Thymus (tissue), 11 donors: ENCODE data around the gene SLC5A2. TPM values are rescaled to one million over a fixed set of nuclear protein-coding genes. Genes with fewer than 3 reads are reported as not detected.
A peak's percentile ranks its signal among the peaks of the same experiment; 100 is the strongest.

ENCODE experiments used
- DNase-seq, 9 donors: peaks; one replicate each; pipeline ENCODE4 v3.0.0-alpha.2; 2013; ENCODE audit warnings: low spot score in 9 of 9, low read depth in 6 of 9, missing footprints in 1 of 9
- H3K27ac ChIP-seq, 2 donors: one replicate each; pipeline ENCODE4 v1.5.1; 2013; ENCODE audit warnings: control low read depth in 1 of 2, low read depth in 1 of 2, low read length in 1 of 2, mild to moderate bottlenecking in 1 of 2, moderate library complexity in 1 of 2
- H3K27me3 ChIP-seq, 2 donors: one replicate each; pipeline ENCODE4 v1.5.1; 2013; ENCODE audit warnings: low read length in 1 of 2; ENCODE audit not compliant: control insufficient read depth in 2 of 2, insufficient read depth in 1 of 2
- H3K36me3 ChIP-seq, 2 donors: one replicate each; pipeline ENCODE4 v1.5.1; 2013; ENCODE audit warnings: low read length in 1 of 2, mild to moderate bottlenecking in 1 of 2, moderate library complexity in 1 of 2; ENCODE audit not compliant: control insufficient read depth in 2 of 2, insufficient read depth in 2 of 2
- H3K4me1 ChIP-seq, 2 donors: one replicate each; pipeline ENCODE4 v1.5.1; 2013; ENCODE audit warnings: low read length in 2 of 2; ENCODE audit not compliant: control insufficient read depth in 2 of 2, insufficient read depth in 2 of 2
- H3K4me3 ChIP-seq, 2 donors: one replicate each; pipeline ENCODE4 v1.5.1; 2013; ENCODE audit warnings: low read length in 2 of 2, control low read depth in 1 of 2, mild to moderate bottlenecking in 1 of 2
- H3K9me3 ChIP-seq, 2 donors: one replicate each; pipeline ENCODE4 v1.5.1; 2013; ENCODE audit warnings: low read length in 1 of 2, mild to moderate bottlenecking in 1 of 2; ENCODE audit not compliant: control insufficient read depth in 2 of 2, insufficient read depth in 1 of 2
- WGBS: extraction: QIAGEN DNeasy Blood & Tissue Kit; methylation state at CpG from one replicate; pipeline ENCODE4 v1.1.7; 2013; 5-methylcytosine and 5-hydroxymethylcytosine counted together
- polyA plus RNA-seq: library from polyadenylated mRNA; stranded (reverse); fragments of 200-250 nt; gene quantifications from one replicate; pipeline ENCODE4 v1.2.3, GENCODE V29; 2013
- total RNA-seq: library from RNA; stranded (reverse); fragments of 120-200 nt; gene quantifications from one replicate; pipeline ENCODE4 v1.2.4, GENCODE V29; 2013
- donor health status: healthy.

SLC5A2 gene
- total and polyA plus RNA-seq, 2 donors = 0.14 to 2.8 TPM

- H3K4me1 ChIP-seq = peaks cover 11 to 25% of the 10 kb centered on the region in 2 donors
- H3K36me3 ChIP-seq = no peaks in the 10 kb centered on the region
- DNase-seq = no peak
- peaks cover 3 to 9% of the 10 kb centered on the region in 2 donors for H3K9me3 ChIP-seq
- H3K27me3 ChIP-seq = peaks cover 22 to 67% of the 10 kb centered on the region in 2 donors
- no peak overlapping the region for H3K4me3 ChIP-seq
- H3K27ac ChIP-seq = no peak overlapping the region
- WGBS = 98% methylated on average over 17 of the region's 17 CpGs
Measured at GRCh38 chr16:31473264-31473984, 9.5 kb upstream of the SLC5A2 start.

GRCh38 chr16:31474173-31474714 lies 8.7 kb upstream of the SLC5A2 start:
- Histone ChIP-seq H3K27ac (no peak overlapping the region), H3K36me3 (no peaks in the 10 kb centered on the region), H3K4me1 (peaks cover 11 to 25% of the 10 kb centered on the region in 2 donors), H3K27me3 (peaks cover 22 to 67% of the 10 kb centered on the region in 2 donors), H3K4me3 (no peak overlapping the region), H3K9me3 (peaks cover 3 to 9% of the 10 kb centered on the region in 2 donors)
- no peak for DNase-seq
- WGBS = 96% methylated on average over 12 of the region's 12 CpGs

GRCh38 chr16:31474773-31475738 lies 7.9 kb upstream of the SLC5A2 start:
- H3K36me3 ChIP-seq = no peaks in the 10 kb centered on the region
- DNase-seq = no peak
- WGBS = 95% methylated on average over 12 of the region's 12 CpGs
- no peak overlapping the region for H3K4me3 ChIP-seq
- H3K27me3 ChIP-seq = peaks cover 22 to 67% of the 10 kb centered on the region in 2 donors
- peaks cover 3 to 9% of the 10 kb centered on the region in 2 donors for H3K9me3 ChIP-seq
- peaks cover 11 to 25% of the 10 kb centered on the region in 2 donors for H3K4me1 ChIP-seq
- H3K27ac ChIP-seq = no peak overlapping the region

DNA sequence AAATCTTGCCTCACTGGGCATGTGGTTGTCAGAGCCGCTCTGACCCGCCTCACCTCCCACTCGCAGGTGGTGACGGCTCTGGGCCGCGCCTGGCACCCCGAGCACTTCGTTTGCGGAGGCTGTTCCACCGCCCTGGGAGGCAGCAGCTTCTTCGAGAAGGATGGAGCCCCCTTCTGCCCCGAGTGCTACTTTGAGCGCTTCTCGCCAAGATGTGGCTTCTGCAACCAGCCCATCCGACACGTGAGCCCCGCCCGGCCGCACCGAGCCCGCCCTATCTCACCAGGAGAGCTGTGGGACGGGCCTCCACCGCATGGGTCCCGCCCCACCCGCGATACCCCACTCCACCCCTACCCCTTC lies 7.0 kb upstream of the SLC5A2 start:
- Histone ChIP-seq H3K4me1 (peaks cover 11 to 25% of the 10 kb centered on the region in 2 donors), H3K4me3 (peak overlapping the region; percentile 49 to 59), H3K27me3 (peaks cover 22 to 65% of the 10 kb centered on the region in 2 donors), H3K27ac (no peak overlapping the region), H3K9me3 (peaks cover 3 to 9% of the 10 kb centered on the region in 2 donors), H3K36me3 (no peaks in the 10 kb centered on the region)
- no peak for DNase-seq
- WGBS = 78% methylated on average over 26 of the region's 26 CpGs

- WGBS = 12% methylated on average over 68 of the region's 68 CpGs
- peaks cover 11 to 25% of the 10 kb centered on the region in 2 donors for H3K4me1 ChIP-seq
- peak in 8 of 9 donors; percentile 54 to 92 (median 82) for DNase-seq
- H3K4me3 ChIP-seq = peak overlapping the region; percentile 51 to 59
- peaks cover 3 to 9% of the 10 kb centered on the region in 2 donors for H3K9me3 ChIP-seq
- H3K27me3 ChIP-seq = peaks cover 17 to 59% of the 10 kb centered on the region in 2 donors
- no peaks in the 10 kb centered on the region for H3K36me3 ChIP-seq
- H3K27ac ChIP-seq = peak overlapping the region; percentile 36 to 68
Measured at GRCh38 chr16:31476303-31477219, 6.4 kb upstream of the SLC5A2 start.

DNA sequence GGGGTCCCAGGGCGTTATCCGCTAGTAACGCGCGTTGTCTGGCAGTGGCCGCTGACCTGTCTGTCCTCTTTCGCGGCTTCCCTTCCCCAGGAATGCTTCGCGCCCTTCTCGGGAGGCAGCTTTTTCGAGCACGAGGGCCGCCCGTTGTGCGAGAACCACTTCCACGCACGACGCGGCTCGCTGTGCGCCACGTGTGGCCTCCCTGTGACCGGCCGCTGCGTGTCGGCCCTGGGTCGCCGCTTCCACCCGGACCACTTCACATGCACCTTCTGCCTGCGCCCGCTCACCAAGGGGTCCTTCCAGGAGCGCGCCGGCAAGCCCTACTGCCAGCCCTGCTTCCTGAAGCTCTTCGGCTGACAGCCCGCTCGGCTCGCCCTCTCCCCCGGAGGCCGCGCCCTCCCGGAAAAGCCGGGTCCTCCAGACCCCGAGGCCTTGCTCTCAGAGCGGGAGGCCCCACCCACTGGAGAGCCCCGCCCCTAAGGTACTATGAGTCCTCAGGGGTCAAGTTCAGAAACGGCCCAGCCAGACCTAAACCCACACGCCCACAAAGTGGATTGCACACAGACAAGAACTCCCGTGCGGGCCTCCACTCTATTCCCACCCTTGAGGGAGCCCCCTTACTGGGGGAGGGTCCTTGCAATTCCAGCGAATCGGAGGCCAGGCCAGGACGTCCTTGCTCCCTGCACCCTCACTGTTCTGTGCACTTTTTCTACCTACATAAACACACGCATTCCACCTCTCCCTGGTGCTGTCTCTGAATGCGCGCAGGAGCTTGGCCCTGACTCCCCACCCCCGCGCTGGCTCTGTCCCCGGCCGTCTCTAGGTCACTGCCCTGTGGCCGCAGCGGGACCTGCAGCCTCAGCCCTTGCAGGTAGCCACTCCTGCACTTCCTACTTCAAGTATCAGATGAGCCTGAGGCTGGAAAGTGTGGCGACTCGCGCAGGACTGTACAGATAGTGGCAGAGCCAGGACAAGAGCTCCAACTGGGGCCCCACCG lies 5.4 kb upstream of the SLC5A2 start:
- Histone ChIP-seq H3K27ac (peak overlapping the region; percentile 47 to 76), H3K4me1 (peaks cover 8 to 21% of the 10 kb centered on the region in 2 donors), H3K36me3 (no peaks in the 10 kb centered on the region), H3K27me3 (peaks cover 9 to 49% of the 10 kb centered on the region in 2 donors), H3K9me3 (peaks cover 3 to 6% of the 10 kb centered on the region in 2 donors), H3K4me3 (peak overlapping the region; percentile 51 to 59)
- peak in 3 of 9 donors; percentile 42 to 71 (median 47) for DNase-seq
- WGBS = 27% methylated on average over 67 of the region's 67 CpGs

GRCh38 chr16:31478956-31479355 lies 4.0 kb upstream of the SLC5A2 start:
- Histone ChIP-seq H3K27me3 (peaks cover 2 to 40% of the 10 kb centered on the region in 2 donors), H3K36me3 (no peaks in the 10 kb centered on the region), H3K4me3 (no peak overlapping the region), H3K4me1 (peaks cover 8 to 20% of the 10 kb centered on the region in 2 donors), H3K9me3 (no peaks in the 10 kb centered on the region), H3K27ac (no peak overlapping the region)
- no peak for DNase-seq
- 95% methylated on average over 3 of the region's 3 CpGs for WGBS
